ENCODE data around the gene COMMD1. TPM values are rescaled to one million over a fixed set of nuclear protein-coding genes. Genes with fewer than 3 reads are reported as not detected.

Gene COMMD1
- total RNA-seq, 2 donors from 2014 or later, result 54.5 to 66.0 TPM

GRCh38 chr2:61937098-61937497, 31.6 kb downstream of the COMMD1 start:
- peaks cover 0 to 13% of the 10 kb centered on the region in 2 donors for H3K4me1 ChIP-seq
- H3K4me3 ChIP-seq, result no peak overlapping the region
- DNase-seq (ENCODE audit: low spot score), result no peak
- TF ChIP-seq CTCF (IDR thresholded peaks at IDR 0.05), result no peak
- no peak overlapping the region for H3K27ac ChIP-seq
- peaks cover 0 to 8% of the 10 kb centered on the region in 2 donors for H3K9me3 ChIP-seq
- H3K36me3 ChIP-seq, result no peaks in the 10 kb centered on the region
- no peaks in the 10 kb centered on the region for H3K27me3 ChIP-seq

- H3K27ac ChIP-seq, result peak overlapping the region in 1 of 2 donors; percentile 69
- DNase-seq (ENCODE audit: low spot score), result no peak
Measured at GRCh38 chr2:61937886-61938285, 32.4 kb downstream of the COMMD1 start.

GRCh38 chr2:61938511-61938910, 33.0 kb downstream of the COMMD1 start:
- H3K4me1 ChIP-seq, result peaks cover 0 to 13% of the 10 kb centered on the region in 2 donors
- no peak for TF ChIP-seq CTCF (IDR thresholded peaks at IDR 0.05)
- no peaks in the 10 kb centered on the region for H3K9me3 ChIP-seq
- no peak overlapping the region for H3K4me3 ChIP-seq
- peak overlapping the region in 1 of 2 donors; percentile 69 for H3K27ac ChIP-seq
- no peaks in the 10 kb centered on the region for H3K27me3 ChIP-seq
- no peak for DNase-seq (ENCODE audit: low spot score)
- H3K36me3 ChIP-seq, result no peaks in the 10 kb centered on the region

More at GRCh38 chr2:61937886-61938285, 32.4 kb downstream of the COMMD1 start:
- H3K27me3 ChIP-seq, result no peaks in the 10 kb centered on the region
- H3K36me3 ChIP-seq, result no peaks in the 10 kb centered on the region
- no peak for TF ChIP-seq CTCF (IDR thresholded peaks at IDR 0.05)
- H3K4me3 ChIP-seq, result no peak overlapping the region
- H3K9me3 ChIP-seq, result peaks cover 0 to 3% of the 10 kb centered on the region in 2 donors
- peaks cover 0 to 13% of the 10 kb centered on the region in 2 donors for H3K4me1 ChIP-seq

GRCh38 chr2:61943251-61943650, 37.8 kb downstream of the COMMD1 start:
- H3K4me1 ChIP-seq, result peaks cover 0 to 19% of the 10 kb centered on the region in 2 donors
- H3K4me3 ChIP-seq, result no peak overlapping the region
- H3K27ac ChIP-seq, result no peak overlapping the region
- no peak for TF ChIP-seq CTCF (IDR thresholded peaks at IDR 0.05)
- no peak for DNase-seq (ENCODE audit: low spot score)
- H3K27me3 ChIP-seq, result no peaks in the 10 kb centered on the region
- no peaks in the 10 kb centered on the region for H3K9me3 ChIP-seq
- H3K36me3 ChIP-seq, result no peaks in the 10 kb centered on the region

GRCh38 chr2:61946666-61947065, 41.2 kb downstream of the COMMD1 start:
- Histone ChIP-seq H3K4me1 (peaks cover 0 to 31% of the 10 kb centered on the region in 2 donors), H3K27ac (peak overlapping the region in 1 of 2 donors; percentile 2)
- DNase-seq (ENCODE audit: low spot score), result no peak

More at GRCh38 chr2:61946666-61947065, 41.2 kb downstream of the COMMD1 start:
- H3K9me3 ChIP-seq, result no peaks in the 10 kb centered on the region
- H3K27me3 ChIP-seq, result no peaks in the 10 kb centered on the region
- no peaks in the 10 kb centered on the region for H3K36me3 ChIP-seq
- TF ChIP-seq CTCF (IDR thresholded peaks at IDR 0.05), result no peak
- no peak overlapping the region for H3K4me3 ChIP-seq
